Activated naive CD4-positive, alpha-beta T cell treated with anti-CD3 and anti-CD28 coated beads for 36 hours (primary cell): Measurements from ENCODE around the gene TSPAN10. TPM values are rescaled to one million over a fixed set of nuclear protein-coding genes. Genes with fewer than 3 reads are reported as not detected.
"Not testable (repeated sequence)": the region's sequence is repeated elsewhere in the genome, so short reads cannot be mapped to it uniquely, and the experiment has no call there.

ENCODE experiments used
- CTCF ChIA-PET: fragments of 350-600 bp; sonication (Branson Sonifier 250); formaldehyde crosslinking; loops from one replicate; lab custom pipeline; 2021; ENCODE audit warnings: antibody characterized with exemption; lab: Charles Lee
- DNase-seq: peaks from one replicate; pipeline ENCODE4 v3.0.0-alpha.2; 2020
- H3K27ac Mint-ChIP-seq: one replicate; pipeline ENCODE4 v1.8.0; 2021; ENCODE audit warnings: mild to moderate bottlenecking, mixed read lengths
- H3K27me3 Mint-ChIP-seq: one replicate; pipeline ENCODE4 v1.8.0; 2021; ENCODE audit warnings: low read depth, mixed read lengths
- H3K36me3 Mint-ChIP-seq: one replicate; pipeline ENCODE4 v1.8.0; 2021; ENCODE audit warnings: low read depth, mixed read lengths
- H3K4me1 Mint-ChIP-seq: one replicate; pipeline ENCODE4 v1.8.0; 2021; ENCODE audit warnings: low read depth, mixed read lengths
- H3K4me3 Mint-ChIP-seq: one replicate; pipeline ENCODE4 v1.8.0; 2021; ENCODE audit warnings: mild to moderate bottlenecking, moderate library complexity, mixed read lengths
- H3K9me3 Mint-ChIP-seq: one replicate; pipeline ENCODE4 v1.8.0; 2021; ENCODE audit warnings: mixed read lengths
- intact Hi-C: fragments of 100-400 bp; cut with micrococcal nuclease; formaldehyde crosslinking; loops from one replicate; pipeline ENCODE4 v1.15.1; 2023
- total RNA-seq, 2 experiments: library from RNA; stranded (reverse); gene quantifications; one replicate each; pipeline ENCODE4 v1.2.3, GENCODE V29; 2021

Gene TSPAN10
- total RNA-seq, 2 experiments from 2014 or later: 0.12 TPM; not detected in 1

- H3K36me3 Mint-ChIP-seq: peaks cover 26% of the 10 kb centered on the region
- DNase-seq: no peak
- H3K4me1 Mint-ChIP-seq: peaks cover 16% of the 10 kb centered on the region
- H3K27ac Mint-ChIP-seq: no peak overlapping the region
- CTCF ChIA-PET: no interaction called here
- H3K4me3 Mint-ChIP-seq: no peak overlapping the region
- H3K9me3 Mint-ChIP-seq: no peaks in the 10 kb centered on the region
- intact Hi-C loops: no loop called here
- no peaks in the 10 kb centered on the region for H3K27me3 Mint-ChIP-seq
Measured at GRCh38 chr17:81672504-81672903, 35.5 kb downstream of the TSPAN10 start.

- peaks cover 22% of the 10 kb centered on the region for H3K36me3 Mint-ChIP-seq
- intact Hi-C loops: no loop called here
- CTCF ChIA-PET: no interaction called here
- no peak overlapping the region for H3K27ac Mint-ChIP-seq
- H3K9me3 Mint-ChIP-seq: no peaks in the 10 kb centered on the region
- DNase-seq: no peak
- H3K4me1 Mint-ChIP-seq: peaks cover 11% of the 10 kb centered on the region
- no peaks in the 10 kb centered on the region for H3K27me3 Mint-ChIP-seq
- no peak overlapping the region for H3K4me3 Mint-ChIP-seq
Measured at GRCh38 chr17:81672954-81673353, 36.0 kb downstream of the TSPAN10 start.

- peaks cover 6% of the 10 kb centered on the region for H3K4me1 Mint-ChIP-seq
- DNase-seq: no peak
- peaks cover 16% of the 10 kb centered on the region for H3K36me3 Mint-ChIP-seq
- H3K9me3 Mint-ChIP-seq: no peaks in the 10 kb centered on the region
- CTCF ChIA-PET: no interaction called here
- H3K27ac Mint-ChIP-seq: no peak overlapping the region
- no peaks in the 10 kb centered on the region for H3K27me3 Mint-ChIP-seq
- intact Hi-C loops: no loop called here
- no peak overlapping the region for H3K4me3 Mint-ChIP-seq
Measured at GRCh38 chr17:81673561-81674258, 36.7 kb downstream of the TSPAN10 start.

- H3K4me3 Mint-ChIP-seq, H3K27ac Mint-ChIP-seq, H3K36me3 Mint-ChIP-seq, H3K9me3 Mint-ChIP-seq, intact Hi-C loops, H3K4me1 Mint-ChIP-seq, H3K27me3 Mint-ChIP-seq: not testable (repeated sequence)
- peak; percentile 47 for DNase-seq
- CTCF ChIA-PET: interaction anchor here (0.6 to 1.3 kb wide), 7 partner anchors 17 to 607 kb away, joined by 3 to 7 read pairs (median 3); partner anchors contain the start of gene PCYT2
Measured at GRCh38 chr17:81675515-81676221, 38.7 kb downstream of the TSPAN10 start.

GRCh38 chr17:81676906-81677305 is 39.9 kb downstream of the TSPAN10 start:
- no peaks in the 10 kb centered on the region for H3K27me3 Mint-ChIP-seq
- H3K9me3 Mint-ChIP-seq: no peaks in the 10 kb centered on the region
- intact Hi-C loops: no loop called here
- H3K36me3 Mint-ChIP-seq: peaks cover 3% of the 10 kb centered on the region
- peaks cover 4% of the 10 kb centered on the region for H3K4me1 Mint-ChIP-seq
- DNase-seq: no peak
- CTCF ChIA-PET: interaction anchor here (1.3 kb wide), 1 partner anchor 25 kb away, joined by 5 read pairs; no protein-coding TSS in a partner anchor
- H3K4me3 Mint-ChIP-seq: no peak overlapping the region
- H3K27ac Mint-ChIP-seq: no peak overlapping the region

- intact Hi-C loops: no loop called here
- peaks cover 20% of the 10 kb centered on the region for H3K4me1 Mint-ChIP-seq
- CTCF ChIA-PET: no interaction called here
- DNase-seq: no peak
- no peak overlapping the region for H3K4me3 Mint-ChIP-seq
- no peaks in the 10 kb centered on the region for H3K9me3 Mint-ChIP-seq
- no peak overlapping the region for H3K27ac Mint-ChIP-seq
- H3K36me3 Mint-ChIP-seq: peaks cover 5% of the 10 kb centered on the region
- no peaks in the 10 kb centered on the region for H3K27me3 Mint-ChIP-seq
Measured at GRCh38 chr17:81680150-81680549, 43.2 kb downstream of the TSPAN10 start.

- peaks cover 27% of the 10 kb centered on the region for H3K4me1 Mint-ChIP-seq
- no peaks in the 10 kb centered on the region for H3K9me3 Mint-ChIP-seq
- no peaks in the 10 kb centered on the region for H3K27me3 Mint-ChIP-seq
- no peak overlapping the region for H3K27ac Mint-ChIP-seq
- CTCF ChIA-PET: interaction anchor here (1.2 kb wide), 1 partner anchor 14 kb away, joined by 3 read pairs; no protein-coding TSS in a partner anchor
- H3K36me3 Mint-ChIP-seq: peaks cover 8% of the 10 kb centered on the region
- DNase-seq: no peak
- H3K4me3 Mint-ChIP-seq: no peak overlapping the region
- intact Hi-C loops: loop anchor here (2.0 kb wide), 2 partner anchors 15 to 151 kb away; partner anchors contain the start of genes CCDC137, MCRIP1 and OXLD1
Measured at GRCh38 chr17:81681672-81682071, 44.7 kb downstream of the TSPAN10 start.

GRCh38 chr17:81682565-81683207 is 45.7 kb downstream of the TSPAN10 start:
- CTCF ChIA-PET: interaction anchor here (0.9 to 1.8 kb wide), 3 partner anchors 10 to 20 kb away, joined by 3 to 5 read pairs (median 3); partner anchors contain the start of gene MRPL12
- H3K4me3 Mint-ChIP-seq: peak overlapping the region; percentile 87
- peaks cover 36% of the 10 kb centered on the region for H3K4me1 Mint-ChIP-seq
- no peaks in the 10 kb centered on the region for H3K27me3 Mint-ChIP-seq
- DNase-seq: no peak
- no peaks in the 10 kb centered on the region for H3K9me3 Mint-ChIP-seq
- no peak overlapping the region for H3K27ac Mint-ChIP-seq
- H3K36me3 Mint-ChIP-seq: peaks cover 15% of the 10 kb centered on the region
- intact Hi-C loops: loop anchor here (1.0 to 2.0 kb wide), 4 partner anchors 16 to 150 kb away; partner anchors contain the start of genes CCDC137, MCRIP1, MRPL12 and OXLD1

GRCh38 chr17:81683208-81683583 is 46.2 kb downstream of the TSPAN10 start:
- Mint-ChIP-seq H3K9me3 (no peaks in the 10 kb centered on the region), H3K4me3 (peak overlapping the region; percentile 87), H3K4me1 (peaks cover 37% of the 10 kb centered on the region), H3K36me3 (peaks cover 15% of the 10 kb centered on the region), H3K27ac (no peak overlapping the region), H3K27me3 (no peaks in the 10 kb centered on the region)
- CTCF ChIA-PET: interaction anchor here (0.9 to 1.8 kb wide), 3 partner anchors 10 to 19 kb away, joined by 3 to 5 read pairs (median 3); partner anchors contain the start of gene MRPL12
- no peak for DNase-seq
- intact Hi-C loops: loop anchor here (1.0 to 2.0 kb wide), 4 partner anchors 16 to 150 kb away; partner anchors contain the start of genes CCDC137, MCRIP1, MRPL12 and OXLD1

GRCh38 chr17:81683584-81684441 is 46.8 kb downstream of the TSPAN10 start, which contains the start of the genes ARL16 and HGS:
Gene ARL16 (minus strand): TSS chr17:81683797. CDS start chr17:81683753, 44 bp downstream.
Gene HGS (plus strand): TSS chr17:81684011. CDS start chr17:81684067, 56 bp downstream.
- H3K4me3 Mint-ChIP-seq: peak within 1 kb of the TSS; percentile 87
- peaks cover 18% of the 10 kb centered on the region for H3K36me3 Mint-ChIP-seq
- no peaks in the 10 kb centered on the region for H3K9me3 Mint-ChIP-seq
- CTCF ChIA-PET: interaction anchor here (1.1 to 1.8 kb wide), 3 partner anchors 9 to 19 kb away, joined by 3 to 5 read pairs (median 4); partner anchors contain the start of gene MRPL12
- intact Hi-C loops: loop anchor here (1.0 to 2.0 kb wide), 4 partner anchors 17 to 149 kb away; partner anchors contain the start of genes CCDC137, MCRIP1, MRPL12 and OXLD1
- no peaks in the 10 kb centered on the region for H3K27me3 Mint-ChIP-seq
- DNase-seq: peak; percentile 98
- H3K4me1 Mint-ChIP-seq: peaks cover 37% of the 10 kb centered on the region
- peak within 1 kb of the TSS; percentile 70 for H3K27ac Mint-ChIP-seq

GRCh38 chr17:81684442-81684911 is 47.5 kb downstream of the TSPAN10 start:
- H3K4me1 Mint-ChIP-seq: peaks cover 40% of the 10 kb centered on the region
- intact Hi-C loops: no loop called here
- H3K27ac Mint-ChIP-seq: peak overlapping the region; percentile 70
- CTCF ChIA-PET: interaction anchor here (1.3 to 1.7 kb wide), 2 partner anchors 19 to 84 kb away, joined by 4 to 7 read pairs; no protein-coding TSS in a partner anchor
- no peaks in the 10 kb centered on the region for H3K9me3 Mint-ChIP-seq
- peaks cover 23% of the 10 kb centered on the region for H3K36me3 Mint-ChIP-seq
- DNase-seq: peak; percentile 27
- no peaks in the 10 kb centered on the region for H3K27me3 Mint-ChIP-seq
- peak overlapping the region; percentile 82 for H3K4me3 Mint-ChIP-seq
